Stimulated activated CD4-positive, alpha-beta T cell treated with anti-CD3 and anti-CD28 coated beads, TNF-alpha, amount 100 ng/mL, for 48 hours (primary cell): ENCODE measurements around the gene ITGA2.

Experiments
- DNase-seq, 3 donors: peaks; one replicate each; pipeline ENCODE4 v3.0.0-alpha.2; 2020; ENCODE audit warnings: low read depth in 3 of 3

ITGA2 gene

GRCh38 chr5:53017794-53018391 is 28.7 kb downstream of the ITGA2 start:
- no peak for DNase-seq

GRCh38 chr5:53019320-53019719 is 30.2 kb downstream of the ITGA2 start:
- DNase-seq = no peak

DNA sequence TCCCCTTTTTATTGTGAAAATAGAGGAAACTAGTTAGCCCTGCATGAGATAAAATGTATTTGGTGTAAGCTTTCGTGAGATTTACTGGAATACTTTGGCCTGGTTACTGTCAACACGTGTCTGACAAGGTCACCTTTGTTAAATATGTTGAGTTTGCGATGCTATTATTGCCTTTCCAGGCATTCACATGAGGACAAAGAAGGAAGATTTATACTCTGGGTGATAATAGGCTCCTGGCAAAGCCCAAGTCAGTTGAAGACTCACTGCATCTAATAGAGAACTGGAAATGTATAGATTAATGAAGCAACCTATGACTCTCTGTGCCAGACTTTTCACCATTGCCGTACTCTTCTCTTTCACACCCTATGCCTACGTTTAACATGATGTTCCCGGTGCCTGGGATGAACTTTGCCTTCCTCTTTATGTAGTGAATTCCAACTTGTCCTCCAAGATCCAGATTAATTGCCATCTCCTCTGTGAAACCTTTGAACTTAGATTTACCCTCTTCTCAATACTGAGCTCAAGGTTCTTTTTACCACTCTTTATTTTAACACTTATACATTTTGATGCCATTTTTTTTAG is 33.9 kb downstream of the ITGA2 start:
- DNase-seq = no peak

DNA sequence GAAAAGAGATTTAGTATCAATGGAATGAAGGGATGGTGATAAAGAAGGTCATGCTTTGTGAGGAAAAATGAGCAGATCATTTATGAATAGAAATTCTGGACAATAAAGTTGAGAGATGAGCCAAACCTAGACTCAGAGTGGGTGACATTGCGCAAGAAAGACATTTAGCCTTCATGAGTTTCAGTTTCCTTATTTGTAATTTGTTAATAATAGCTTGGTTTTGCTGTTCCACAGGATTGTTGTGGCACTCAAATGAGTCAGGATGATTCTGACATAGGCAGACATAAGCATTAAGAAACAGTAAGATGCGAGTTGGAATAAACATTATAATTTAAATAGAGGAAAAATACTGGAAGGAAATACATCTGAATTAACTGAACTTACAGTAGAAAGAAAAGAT is 34.8 kb downstream of the ITGA2 start:
- no peak for DNase-seq

DNA sequence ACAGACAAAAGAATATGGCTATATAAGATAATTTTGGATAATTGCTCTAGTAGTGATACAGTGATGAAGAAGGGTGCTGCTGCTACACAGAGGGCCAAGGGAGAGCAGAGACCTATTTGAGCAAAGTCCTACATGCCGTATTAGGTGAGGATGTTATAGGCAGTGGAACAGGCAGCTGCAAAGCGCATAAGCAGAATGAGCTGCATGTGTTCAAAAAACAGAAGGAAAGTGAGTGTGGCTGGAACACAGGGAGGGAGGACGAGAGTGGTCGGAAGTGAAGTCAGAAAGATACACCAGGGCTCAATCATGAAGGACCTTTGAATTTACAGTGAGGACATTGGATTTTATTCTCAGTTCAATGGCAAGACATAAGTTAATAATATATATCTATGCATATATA is 35.4 kb downstream of the ITGA2 start:
- DNase-seq = no peak

DNA sequence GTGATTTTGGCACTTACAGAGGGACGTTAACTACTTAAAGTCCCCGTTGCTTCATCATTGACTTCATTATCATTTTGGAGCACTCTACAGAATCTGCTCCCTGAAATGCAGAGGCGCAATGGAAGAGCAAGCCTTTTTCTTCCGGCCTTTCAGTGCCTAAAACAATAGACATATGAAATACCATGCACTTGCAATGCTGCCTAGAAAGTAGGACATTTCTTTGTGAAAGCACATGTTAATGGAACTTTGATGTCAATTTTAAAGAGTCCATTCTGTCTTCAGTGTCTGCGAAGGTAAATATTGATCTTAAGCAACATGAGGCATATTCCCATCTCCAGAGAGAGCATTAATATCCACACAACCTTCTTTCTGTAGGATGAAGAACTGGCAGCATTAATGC is 36.3 kb downstream of the ITGA2 start:
- DNase-seq = no peak

GRCh38 chr5:53027913-53028312 is 38.8 kb downstream of the ITGA2 start:
- no peak for DNase-seq

DNA sequence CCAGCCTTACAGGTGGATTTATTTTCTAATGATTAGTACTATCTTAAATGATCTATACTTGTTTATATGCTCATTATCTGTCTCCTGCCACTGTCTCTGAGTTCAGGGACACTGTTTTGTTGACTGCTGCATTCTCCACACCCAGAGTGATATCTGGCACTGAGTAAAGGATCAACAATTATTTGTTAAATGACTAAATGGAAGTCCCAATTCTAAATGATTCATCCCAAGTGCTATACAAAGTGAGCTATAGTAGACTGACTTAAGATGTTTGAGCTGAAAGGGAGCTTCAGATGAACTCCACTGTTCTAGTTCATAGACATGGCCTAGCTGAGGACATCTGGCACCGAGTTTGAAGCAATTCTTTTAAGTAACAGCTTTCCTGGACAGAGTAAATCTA is 40.5 kb downstream of the ITGA2 start:
- DNase-seq = no peak

- no peak for DNase-seq
These were observed 41.7 kb downstream of the ITGA2 start for GRCh38 chr5:53030893-53031292.

GRCh38 chr5:53031695-53032096 is 42.5 kb downstream of the ITGA2 start:
- DNase-seq = no peak

GRCh38 chr5:53032188-53032587 is 43.0 kb downstream of the ITGA2 start:
- DNase-seq = no peak

DNA sequence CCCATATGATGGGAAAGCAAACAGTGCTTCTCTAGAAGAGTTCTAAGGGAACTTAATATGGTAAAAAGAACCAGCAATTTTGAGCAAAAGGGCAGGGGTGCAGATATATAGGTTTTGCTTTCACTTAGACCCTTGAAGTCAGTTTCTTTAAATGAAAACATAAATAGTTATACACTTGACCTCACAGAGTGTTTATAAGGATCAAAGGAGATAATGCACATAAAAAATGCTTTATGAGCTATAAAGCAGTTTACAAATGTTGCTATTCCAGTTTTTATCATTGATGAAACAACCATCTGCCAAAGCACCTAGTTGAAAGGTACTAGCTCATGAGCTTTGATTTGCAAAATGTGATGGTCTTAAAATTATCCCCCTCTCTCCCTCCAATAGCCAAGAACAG is 45.7 kb downstream of the ITGA2 start:
- DNase-seq = no peak

DNA sequence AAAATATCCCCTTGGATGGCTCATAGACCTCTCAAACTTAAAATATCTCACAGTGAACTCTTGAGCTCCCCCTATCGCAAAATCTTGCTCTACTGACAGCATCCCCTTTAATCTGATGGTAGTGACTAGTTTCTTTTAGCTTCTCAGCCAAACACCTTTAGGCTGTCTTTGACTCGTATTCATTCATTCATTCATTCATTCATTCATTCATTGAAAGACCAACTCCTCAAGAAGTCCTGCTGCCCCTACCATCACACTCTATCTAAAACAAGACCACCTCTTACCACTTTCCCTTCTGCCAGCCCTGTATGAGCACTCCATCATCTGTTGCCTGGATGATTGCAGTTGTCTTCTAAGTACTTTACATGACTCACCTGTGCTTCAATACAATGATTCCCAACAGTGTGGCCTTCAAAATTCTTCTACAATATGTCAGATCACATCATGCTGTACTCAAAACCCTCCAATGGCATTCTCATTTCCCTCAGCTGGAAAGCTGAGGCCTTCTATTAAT is 46.8 kb downstream of the ITGA2 start:
- no peak for DNase-seq

DNA sequence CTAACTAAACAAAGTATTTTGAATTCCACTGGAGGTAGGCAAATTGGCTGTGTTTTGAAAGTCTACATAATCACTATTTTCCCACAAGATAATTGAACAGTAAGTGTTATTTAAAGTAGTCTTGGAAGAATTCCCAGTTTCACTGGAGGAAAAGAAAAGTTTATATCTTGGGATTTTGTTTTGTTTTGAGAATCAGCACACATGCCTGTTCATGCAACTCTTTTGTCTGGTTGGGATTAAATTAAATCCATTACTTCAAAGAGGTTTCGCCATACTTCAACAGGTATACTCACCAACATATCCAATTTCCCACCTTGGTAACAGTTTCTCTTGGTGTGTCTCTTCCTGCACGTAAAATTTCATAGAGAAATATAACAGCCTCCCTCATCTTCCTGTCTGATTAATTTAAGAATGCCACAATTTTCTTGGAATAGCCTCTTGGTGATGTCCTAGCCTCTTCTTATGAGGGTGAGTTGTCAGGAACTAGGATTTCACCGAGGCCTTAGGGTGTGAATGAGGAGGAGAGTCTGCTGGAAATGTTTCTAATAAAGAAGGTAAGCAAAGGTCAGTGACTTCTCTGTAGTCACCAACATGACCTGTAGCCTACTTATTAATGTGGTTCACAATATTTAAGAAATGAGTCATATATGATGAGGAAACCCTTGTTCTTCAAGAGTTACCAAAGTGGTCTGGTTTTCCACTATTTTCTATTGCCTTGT is 48.1 kb downstream of the ITGA2 start:
- DNase-seq = no peak

- DNase-seq = no peak
These were observed 49.2 kb downstream of the ITGA2 start for GRCh38 chr5:53038196-53038847.

DNA sequence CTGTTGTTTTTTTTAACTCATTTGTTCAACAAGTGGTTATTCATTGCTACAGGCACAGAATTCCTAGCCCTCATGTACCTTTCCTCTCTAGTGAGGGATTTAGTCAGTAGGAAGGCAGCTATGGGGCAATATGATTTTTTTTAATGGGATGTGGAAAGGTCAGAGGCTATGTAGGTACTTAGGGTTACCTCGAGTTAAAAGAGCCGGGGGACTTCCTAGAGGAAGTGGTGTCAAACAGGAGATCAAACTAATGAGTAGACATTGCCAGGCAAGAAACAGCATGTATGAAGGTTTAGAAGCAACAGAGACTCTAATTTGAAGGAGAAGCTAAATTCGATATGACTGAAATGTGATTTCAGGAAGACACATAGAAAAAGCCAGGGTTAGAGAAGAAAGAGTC is 50.7 kb downstream of the ITGA2 start:
- no peak for DNase-seq

GRCh38 chr5:53041071-53041692 is 52.0 kb downstream of the ITGA2 start:
- no peak for DNase-seq

GRCh38 chr5:53041740-53042139 is 52.6 kb downstream of the ITGA2 start:
- DNase-seq = no peak

GRCh38 chr5:53045263-53045662 is 56.1 kb downstream of the ITGA2 start:
- no peak for DNase-seq

DNA sequence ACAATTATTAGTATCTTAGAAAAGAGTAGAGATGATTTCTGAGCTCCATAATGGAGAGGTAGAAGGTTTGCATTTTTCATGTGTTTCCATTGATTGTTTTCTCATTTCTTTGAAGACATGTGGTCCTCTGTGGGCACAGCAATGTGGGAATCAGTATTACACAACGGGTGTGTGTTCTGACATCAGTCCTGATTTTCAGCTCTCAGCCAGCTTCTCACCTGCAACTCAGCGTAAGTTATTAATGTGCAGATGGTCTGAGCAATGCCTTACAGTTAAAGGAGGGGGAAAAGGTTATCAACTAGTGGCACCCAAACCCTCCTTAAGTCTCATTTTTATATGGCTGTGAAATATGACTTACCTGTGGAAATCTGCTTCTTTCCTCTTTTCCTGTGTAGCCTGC is 59.1 kb downstream of the ITGA2 start:
- DNase-seq = no peak

DNA sequence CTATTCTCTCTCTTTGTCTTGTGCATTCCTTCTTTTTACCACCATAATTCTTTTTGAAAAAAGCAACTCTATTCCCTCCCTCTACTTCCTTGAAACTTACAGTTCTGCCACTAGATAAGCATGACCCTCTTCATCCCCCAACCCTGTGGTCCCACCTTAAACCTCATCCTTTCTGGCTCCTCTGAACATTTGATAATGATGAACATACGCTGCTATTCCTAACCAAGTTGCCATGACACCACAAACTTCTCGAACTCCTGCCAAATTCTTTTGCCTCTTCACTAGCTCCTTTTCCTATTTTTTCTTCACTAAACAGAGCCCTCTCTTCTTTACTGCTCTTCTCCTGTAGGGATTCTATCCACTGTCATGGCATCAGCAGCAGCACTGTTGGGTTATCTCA is 63.3 kb downstream of the ITGA2 start:
- no peak for DNase-seq

- DNase-seq = no peak
These were observed 64.2 kb downstream of the ITGA2 start for GRCh38 chr5:53053364-53053763.
